WTC11 (cell line): ENCODE results near the gene ULK4. TPM values are rescaled to one million over a fixed set of nuclear protein-coding genes. Genes with fewer than 3 reads are reported as not detected.
"Not testable (repeated sequence)": the region's sequence is repeated elsewhere in the genome, so short reads cannot be mapped to it uniquely, and the experiment has no call there.

Experiments
- ATAC-seq: fragments of 200-7000 bp; cut with Tn5 transposase; 2 replicates; pipeline ENCODE4 v1.10.0; 2021; ENCODE audit warnings: mild to moderate bottlenecking, moderate library complexity
- CTCF ChIA-PET: fragments of 300-600 bp; sonication (Branson Sonifier 250); formaldehyde crosslinking; loops from one replicate; lab custom pipeline; 2021; ENCODE audit warnings: antibody characterized with exemption; lab: Charles Lee
- POLR2A ChIA-PET: fragments of 350-600 bp; sonication (Branson Sonifier 250); formaldehyde crosslinking; loops from one replicate; lab custom pipeline; 2021; ENCODE audit warnings: antibody characterized with exemption; lab: Charles Lee
- DNase-seq: peaks from one replicate; pipeline ENCODE4 v3.0.0; 2021; ENCODE audit warnings: low spot score
- H3K27ac Mint-ChIP-seq: 2 replicates; pipeline ENCODE4 v1.8.0; 2021; ENCODE audit warnings: mixed read lengths
- H3K27me3 Mint-ChIP-seq: 2 replicates; pipeline ENCODE4 v1.8.0; 2021; ENCODE audit warnings: low read depth, mild to moderate bottlenecking, moderate library complexity, mixed read lengths
- H3K36me3 Mint-ChIP-seq: 2 replicates; pipeline ENCODE4 v1.8.0; 2021; ENCODE audit warnings: mixed read lengths
- H3K4me1 Mint-ChIP-seq: 2 replicates; pipeline ENCODE4 v1.8.0; 2022; ENCODE audit warnings: mixed read lengths
- H3K4me3 Mint-ChIP-seq: 2 replicates; pipeline ENCODE4 v1.8.0; 2021; ENCODE audit warnings: mild to moderate bottlenecking, moderate library complexity, mixed read lengths
- H3K9me3 Mint-ChIP-seq: 2 replicates; pipeline ENCODE4 v1.8.0; 2021; ENCODE audit warnings: mixed read lengths
- ATF2 ChIP-seq: sonication (generic); formaldehyde crosslinking; IDR thresholded peaks from 2 replicates; pipeline ENCODE4 v1.8.1; 2022; ENCODE audit warnings: low read depth, missing genetic modification reagents, borderline replicate concordance
- ATF3 ChIP-seq: sonication (generic); formaldehyde crosslinking; conservative IDR thresholded peaks from 2 replicates; pipeline ENCODE4 v1.8.1; 2022; ENCODE audit warnings: mild to moderate bottlenecking, missing genetic modification reagents
- E2F5 ChIP-seq: sonication (generic); formaldehyde crosslinking; IDR thresholded peaks from 2 replicates; pipeline ENCODE4 v1.8.1; 2022; ENCODE audit warnings: mild to moderate bottlenecking, moderate library complexity, missing genetic modification reagents
- EMX1 ChIP-seq: fragments of 250-450 bp; sonication (Bioruptor Pico); IDR thresholded peaks from 2 replicates; pipeline ENCODE4 v1.8.0; 2021; ENCODE audit warnings: mild to moderate bottlenecking
- FOXJ3 ChIP-seq: sonication (generic); formaldehyde crosslinking; IDR thresholded peaks from 2 replicates; pipeline ENCODE4 v1.9.0; 2021; ENCODE audit warnings: missing genetic modification reagents, mild to moderate bottlenecking, borderline replicate concordance
- GABPB1 ChIP-seq: sonication (generic); formaldehyde crosslinking; IDR thresholded peaks from 2 replicates; pipeline ENCODE4 v1.8.1; 2023; ENCODE audit warnings: mild to moderate bottlenecking, missing genetic modification reagents
- HMGXB4 ChIP-seq: sonication (generic); formaldehyde crosslinking; IDR thresholded peaks from 2 replicates; pipeline ENCODE4 v1.8.1; 2023; ENCODE audit warnings: mild to moderate bottlenecking, moderate library complexity, missing genetic modification reagents
- JAZF1 ChIP-seq: fragments of 250-450 bp; sonication (Bioruptor Pico); IDR thresholded peaks from 2 replicates; pipeline ENCODE4 v1.9.0; 2021; ENCODE audit warnings: moderate library complexity, mild to moderate bottlenecking, inconsistent platforms
- JUN ChIP-seq: sonication (generic); formaldehyde crosslinking; IDR thresholded peaks from 2 replicates; pipeline ENCODE4 v1.8.0; 2023; ENCODE audit warnings: mild to moderate bottlenecking, missing genetic modification reagents
- KAT7 ChIP-seq: sonication (generic); formaldehyde crosslinking; IDR thresholded peaks from 2 replicates; pipeline ENCODE4 v1.8.1; 2023; ENCODE audit warnings: missing genetic modification reagents, mild to moderate bottlenecking, borderline replicate concordance
- MLX ChIP-seq: sonication (generic); formaldehyde crosslinking; IDR thresholded peaks from 2 replicates; pipeline ENCODE4 v1.8.1; 2023; ENCODE audit warnings: mild to moderate bottlenecking, missing genetic modification reagents, moderate library complexity
- NR3C1 ChIP-seq: sonication (generic); formaldehyde crosslinking; conservative IDR thresholded peaks from 2 replicates; pipeline ENCODE4 v1.8.1; 2023; ENCODE audit warnings: low read depth, mild to moderate bottlenecking, missing genetic modification reagents
- SMAD3 ChIP-seq: sonication (generic); formaldehyde crosslinking; IDR thresholded peaks from 2 replicates; pipeline ENCODE4 v1.8.0; 2022; ENCODE audit warnings: missing genetic modification reagents, mild to moderate bottlenecking, borderline replicate concordance
- SP1 ChIP-seq: sonication (generic); formaldehyde crosslinking; conservative IDR thresholded peaks from 2 replicates; pipeline ENCODE4 v1.8.1; 2022; ENCODE audit warnings: missing genetic modification reagents
- TCF7 ChIP-seq: sonication (generic); formaldehyde crosslinking; IDR thresholded peaks from 2 replicates; pipeline ENCODE4 v1.8.0; 2022; ENCODE audit warnings: mild to moderate bottlenecking, low read depth, missing genetic modification reagents, moderate library complexity
- ZNF219 ChIP-seq: sonication (generic); formaldehyde crosslinking; IDR thresholded peaks from 2 replicates; pipeline ENCODE4 v1.8.0; 2023; ENCODE audit warnings: missing genetic modification reagents, mild to moderate bottlenecking, borderline replicate concordance
- ZNF281 ChIP-seq: sonication (generic); formaldehyde crosslinking; IDR thresholded peaks from 2 replicates; pipeline ENCODE4 v1.8.0; 2023; ENCODE audit warnings: mild to moderate bottlenecking, missing genetic modification reagents
- ZNF416 ChIP-seq: fragments of 250-450 bp; sonication (Bioruptor Pico); IDR thresholded peaks from 2 replicates; pipeline ENCODE4 v1.9.0; 2021; ENCODE audit warnings: mild to moderate bottlenecking, inconsistent platforms
- total RNA-seq: library from RNA; stranded (reverse); gene quantifications from 3 replicates; pipeline ENCODE4 v1.2.3, GENCODE V29; 2021

The ULK4 gene
- total RNA-seq, 1 experiment from 2014 or later = 9.2 TPM

GRCh38 chr3:41290306-41290705, 671.6 kb downstream of the ULK4 start (continued):
- no peak for TF ChIP-seq ATF3 (CRISPR knock-in tag)
- no peak for TF ChIP-seq MLX
- TF ChIP-seq, all 79 proteins: peak for 0

GRCh38 chr3:41288785-41289184, 673.1 kb downstream of the ULK4 start:
- peaks cover 10% of the 10 kb centered on the region for H3K4me1 Mint-ChIP-seq
- POLR2A ChIA-PET = no interaction called here
- no peak for TF ChIP-seq JUN (CRISPR knock-in tag)
- ATAC-seq = peak; percentile 94
- peak; percentile 21 for DNase-seq
- H3K27me3 Mint-ChIP-seq = no peaks in the 10 kb centered on the region
- no peaks in the 10 kb centered on the region for H3K36me3 Mint-ChIP-seq
- H3K4me3 Mint-ChIP-seq = no peak overlapping the region
- CTCF ChIA-PET = no interaction called here
- H3K9me3 Mint-ChIP-seq = peaks cover 19% of the 10 kb centered on the region
- no peak overlapping the region for H3K27ac Mint-ChIP-seq

GRCh38 chr3:41286305-41286704, 675.6 kb downstream of the ULK4 start:
- Mint-ChIP-seq H3K36me3 (0 out of 2 replicates have a peak, but pooled peaks cover 3% of the 10 kb centered on the region), H3K27ac (no peak overlapping the region)
- ATAC-seq = no peak

GRCh38 chr3:41284934-41285333, 677.0 kb downstream of the ULK4 start:
- H3K36me3 Mint-ChIP-seq, H3K27ac Mint-ChIP-seq, H3K27me3 Mint-ChIP-seq, H3K4me1 Mint-ChIP-seq, H3K4me3 Mint-ChIP-seq, ATAC-seq, POLR2A ChIA-PET, CTCF ChIA-PET, DNase-seq: not testable (repeated sequence)
- H3K9me3 Mint-ChIP-seq = peaks cover 37% of the 10 kb centered on the region

More at GRCh38 chr3:41286305-41286704, 675.6 kb downstream of the ULK4 start:
- no peaks in the 10 kb centered on the region for H3K27me3 Mint-ChIP-seq
- ChIA-PET POLR2A (interaction anchor here (1.4 kb wide), 1 partner anchor 8 kb away, joined by 3 read pairs; no protein-coding TSS in a partner anchor), CTCF (no interaction called here)
- H3K4me1 Mint-ChIP-seq = peaks cover 10% of the 10 kb centered on the region
- no peak for DNase-seq
- H3K9me3 Mint-ChIP-seq = peaks cover 37% of the 10 kb centered on the region
- H3K4me3 Mint-ChIP-seq = no peak overlapping the region
- TF ChIP-seq FOXJ3 (no peak), TCF7 (CRISPR knock-in tag) (no peak), JAZF1 (CRISPR knock-in tag) (no peak), KAT7 (CRISPR knock-in tag) (no peak), E2F5 (no peak), EMX1 (no peak), SMAD3 (CRISPR knock-in tag) (no peak), ZNF416 (CRISPR knock-in tag) (no peak), SP1 (no peak), GABPB1 (no peak), ZNF281 (CRISPR knock-in tag) (no peak), ATF2 (CRISPR knock-in tag) (no peak), ZNF219 (CRISPR knock-in tag) (no peak), HMGXB4 (CRISPR knock-in tag) (no peak), NR3C1 (CRISPR knock-in tag) (no peak)
